NCI-H2029 treated with DMSO at 0.1 percent for 48 hours (cell line): Measurements from ENCODE around the gene NAALADL2.

ENCODE experiments used
- DNase-seq: peaks from one replicate; lab custom pipeline; 2025; lab: John Stamatoyannopoulos, UW

Gene NAALADL2

GRCh38 chr3:174884776-174885568 lies 25.8 kb downstream of the NAALADL2 start:
- no peak for DNase-seq

GRCh38 chr3:174891524-174892203 lies 32.5 kb downstream of the NAALADL2 start:
- DNase-seq: no peak

GRCh38 chr3:174907027-174907426 lies 47.9 kb downstream of the NAALADL2 start:
- DNase-seq: no peak

GRCh38 chr3:174907628-174908407 lies 48.7 kb downstream of the NAALADL2 start:
- DNase-seq: no peak

GRCh38 chr3:174931473-174932353 lies 72.6 kb downstream of the NAALADL2 start:
- no peak for DNase-seq

GRCh38 chr3:174936590-174936989 lies 77.5 kb downstream of the NAALADL2 start:
- no peak for DNase-seq

- no peak for DNase-seq
These were observed 78.3 kb downstream of the NAALADL2 start for GRCh38 chr3:174937478-174937877.

- no peak for DNase-seq
These were observed 79.0 kb downstream of the NAALADL2 start for GRCh38 chr3:174938102-174938501.

GRCh38 chr3:174940151-174940550 lies 81.0 kb downstream of the NAALADL2 start:
- no peak for DNase-seq

GRCh38 chr3:174945276-174945675 lies 86.1 kb downstream of the NAALADL2 start:
- no peak for DNase-seq

GRCh38 chr3:174945951-174946350 lies 86.8 kb downstream of the NAALADL2 start:
- DNase-seq: no peak

GRCh38 chr3:174949523-174949922 lies 90.4 kb downstream of the NAALADL2 start:
- no peak for DNase-seq

- DNase-seq: no peak
These were observed 91.9 kb downstream of the NAALADL2 start for GRCh38 chr3:174951034-174951433.

- DNase-seq: no peak
These were observed 92.4 kb downstream of the NAALADL2 start for GRCh38 chr3:174951498-174952005.

- DNase-seq: no peak
These were observed 93.9 kb downstream of the NAALADL2 start for GRCh38 chr3:174953068-174953467.

GRCh38 chr3:174955513-174956016 lies 96.4 kb downstream of the NAALADL2 start:
- no peak for DNase-seq

- DNase-seq: no peak
These were observed 97.9 kb downstream of the NAALADL2 start for GRCh38 chr3:174957081-174957480.

- no peak for DNase-seq
These were observed 98.4 kb downstream of the NAALADL2 start for GRCh38 chr3:174957551-174958001.

- DNase-seq: no peak
These were observed 99.7 kb downstream of the NAALADL2 start for GRCh38 chr3:174958671-174959328.

GRCh38 chr3:174959556-174960065 lies 100.5 kb downstream of the NAALADL2 start:
- no peak for DNase-seq
